Fibroblast of lung (primary cell): Measurements from ENCODE around the gene HSD17B3.

Experiments
- EZH2 ChIP-seq: IDR thresholded peaks from 2 replicates; pipeline ENCODE4 v1.5.1; 2012; ENCODE audit warnings: low read length, control low read depth, mild to moderate bottlenecking; ENCODE audit errors: missing control alignments
- TF ChIP-seq, protein P1 (sequence below), 2 donors: IDR thresholded peaks in 1 of 2; conservative IDR thresholded peaks in 1 of 2; 1 replicate in 1 of 2; 2 replicates in 1 of 2; pipeline ENCODE4 v1.5.1; 2011 to 2012; ENCODE audit warnings: low read length in 2 of 2, control low read depth in 1 of 2, inconsistent platforms in 1 of 2, low read depth in 1 of 2, mild to moderate bottlenecking in 1 of 2

DNA sequence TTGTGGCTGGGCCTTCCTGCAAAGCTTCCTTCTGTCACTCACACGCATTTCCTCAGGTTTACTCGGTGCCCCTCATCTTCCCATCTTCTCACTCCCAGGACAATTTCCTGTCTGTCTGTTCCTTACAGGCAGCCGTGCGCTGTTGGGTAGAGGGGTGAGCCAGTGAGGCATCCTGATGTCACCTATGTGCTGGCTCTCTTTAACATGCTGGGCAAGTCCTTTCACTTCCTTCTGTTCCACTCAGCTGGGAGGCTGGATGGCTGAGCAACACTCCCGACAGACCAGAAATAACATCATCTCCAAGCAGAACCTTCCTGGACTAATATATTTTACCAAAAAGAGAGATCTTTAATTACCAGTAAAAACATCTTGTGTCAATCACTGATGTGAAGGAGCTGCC, 103.0 kb downstream of the HSD17B3 start:
- TF ChIP-seq, protein P1, sequence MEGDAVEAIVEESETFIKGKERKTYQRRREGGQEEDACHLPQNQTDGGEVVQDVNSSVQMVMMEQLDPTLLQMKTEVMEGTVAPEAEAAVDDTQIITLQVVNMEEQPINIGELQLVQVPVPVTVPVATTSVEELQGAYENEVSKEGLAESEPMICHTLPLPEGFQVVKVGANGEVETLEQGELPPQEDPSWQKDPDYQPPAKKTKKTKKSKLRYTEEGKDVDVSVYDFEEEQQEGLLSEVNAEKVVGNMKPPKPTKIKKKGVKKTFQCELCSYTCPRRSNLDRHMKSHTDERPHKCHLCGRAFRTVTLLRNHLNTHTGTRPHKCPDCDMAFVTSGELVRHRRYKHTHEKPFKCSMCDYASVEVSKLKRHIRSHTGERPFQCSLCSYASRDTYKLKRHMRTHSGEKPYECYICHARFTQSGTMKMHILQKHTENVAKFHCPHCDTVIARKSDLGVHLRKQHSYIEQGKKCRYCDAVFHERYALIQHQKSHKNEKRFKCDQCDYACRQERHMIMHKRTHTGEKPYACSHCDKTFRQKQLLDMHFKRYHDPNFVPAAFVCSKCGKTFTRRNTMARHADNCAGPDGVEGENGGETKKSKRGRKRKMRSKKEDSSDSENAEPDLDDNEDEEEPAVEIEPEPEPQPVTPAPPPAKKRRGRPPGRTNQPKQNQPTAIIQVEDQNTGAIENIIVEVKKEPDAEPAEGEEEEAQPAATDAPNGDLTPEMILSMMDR (conservative IDR thresholded peaks at IDR 0.05 in 1 of 2, IDR thresholded peaks at IDR 0.05 in 1 of 2; ENCODE audit: low read depth in 1 of 2, low read length in 2 of 2): no peak
- no peak for TF ChIP-seq EZH2
